B cell (primary cell): ENCODE measurements around the gene CAPZB. TPM values are rescaled to one million over a fixed set of nuclear protein-coding genes. Genes with fewer than 3 reads are reported as not detected.

Experiments
- ATAC-seq: fragments of 200-7000 bp; cut with Tn5 transposase; one replicate; pipeline ENCODE4 v1.10.0; 2021; ENCODE audit warnings: low read depth, mild to moderate bottlenecking, moderate number of reproducible peaks, moderate library complexity
- CTCF ChIA-PET: fragments of 350-600 bp; sonication (Branson Sonifier 250); formaldehyde crosslinking; loops from one replicate; lab custom pipeline; 2021; ENCODE audit warnings: antibody characterized with exemption, inconsistent platforms; lab: Charles Lee
- POLR2A ChIA-PET: fragments of 350-600 bp; sonication (Branson Sonifier 250); formaldehyde crosslinking; loops from one replicate; lab custom pipeline; 2021; ENCODE audit warnings: antibody characterized with exemption; lab: Charles Lee
- DNase-seq: peaks from one replicate; pipeline ENCODE4 v3.0.0; 2013
- H2AFZ ChIP-seq: 2 replicates; pipeline ENCODE4 v1.6.1; 2012; ENCODE audit warnings: mild to moderate bottlenecking, low read depth, low read length; ENCODE audit not compliant: insufficient read depth, poor library complexity, severe bottlenecking
- H3K27ac ChIP-seq, 2 donors: 1 replicate in 1 of 2; 2 replicates in 1 of 2; pipeline ENCODE4 v1.5.1; 2012 to 2013; ENCODE audit warnings: low read length in 2 of 2, mild to moderate bottlenecking in 2 of 2, moderate library complexity in 1 of 2
- H3K27me3 ChIP-seq, 4 experiments: fragments of 200-600 bp in 1 of 4; sonication (generic) in 1 of 4; replicated peaks in 1 of 4; 1 replicate in 2 of 4; 2 replicates in 2 of 4; pipeline versions ENCODE4 v1.6.1 to v1.7.0; 2013 to 2016; ENCODE audit warnings: low read length in 3 of 4, mild to moderate bottlenecking in 2 of 4, mixed read lengths in 1 of 4, moderate library complexity in 1 of 4; ENCODE audit not compliant: insufficient read depth in 4 of 4, control insufficient read depth in 3 of 4; ENCODE audit errors: control extremely low read depth in 1 of 4
- H3K36me3 ChIP-seq, 2 experiments: replicated peaks in 1 of 2; 1 replicate in 1 of 2; 2 replicates in 1 of 2; pipeline versions ENCODE4 v1.6.1 to v1.7.1; 2013; ENCODE audit warnings: low read length in 1 of 2; ENCODE audit not compliant: insufficient read depth in 2 of 2, control insufficient read depth in 1 of 2; ENCODE audit errors: control extremely low read depth in 1 of 2, extremely low read depth in 1 of 2
- H3K4me1 ChIP-seq, 2 donors: fragments of 200-600 bp in 1 of 2; sonication (generic) in 1 of 2; 1 replicate in 1 of 2; 2 replicates in 1 of 2; pipeline versions ENCODE4 v1.5.1 to v1.6.1; 2013 to 2017; ENCODE audit warnings: low read length in 2 of 2; ENCODE audit not compliant: control insufficient read depth in 2 of 2, insufficient read depth in 2 of 2
- H3K4me2 ChIP-seq: replicated peaks from 2 replicates; pipeline ENCODE3; 2012; ENCODE audit warnings: mild to moderate bottlenecking, low read depth, low read length; ENCODE audit not compliant: poor library complexity, severe bottlenecking
- H3K4me3 ChIP-seq, 5 experiments: fragments of 200-600 bp in 1 of 5; sonication (generic) in 1 of 5; 1 replicate in 3 of 5; 2 replicates in 2 of 5; pipeline versions ENCODE4 v1.5.1 to v1.7.0; 2011 to 2016; ENCODE audit warnings: low read length in 4 of 5, mild to moderate bottlenecking in 4 of 5, low read depth in 2 of 5, control low read depth in 1 of 5, moderate library complexity in 1 of 5; ENCODE audit not compliant: insufficient read depth in 1 of 5; ENCODE audit errors: control extremely low read depth in 1 of 5, extremely low read depth in 1 of 5
- H3K79me2 ChIP-seq: fragments of 200-600 bp; sonication (generic); one replicate; pipeline ENCODE4 v1.6.0; 2016; ENCODE audit warnings: low read length; ENCODE audit not compliant: control insufficient read depth, insufficient read depth
- H3K9ac ChIP-seq: fragments of 200-600 bp; sonication (generic); 2 replicates; pipeline ENCODE4 v1.6.1; 2017; ENCODE audit warnings: mild to moderate bottlenecking, low read length, moderate library complexity
- H3K9me3 ChIP-seq, 3 donors: one replicate each; pipeline versions ENCODE4 v1.6.1 to v1.7.1; 2013; ENCODE audit warnings: low read length in 2 of 3; ENCODE audit not compliant: control insufficient read depth in 2 of 3, insufficient read depth in 1 of 3; ENCODE audit errors: control extremely low read depth in 1 of 3
- H4K20me1 ChIP-seq: 2 replicates; pipeline ENCODE4 v1.6.0; 2012; ENCODE audit warnings: mild to moderate bottlenecking, low read length; ENCODE audit not compliant: insufficient read depth, control insufficient read depth, poor library complexity, severe bottlenecking
- H3K27ac Mint-ChIP-seq: one replicate; pipeline ENCODE4 v1.8.0; 2021; ENCODE audit warnings: mixed read lengths
- H3K27me3 Mint-ChIP-seq: one replicate; pipeline ENCODE4 v1.8.0; 2021; ENCODE audit warnings: mixed read lengths
- H3K4me1 Mint-ChIP-seq: one replicate; pipeline ENCODE4 v1.8.0; 2021; ENCODE audit warnings: mixed read lengths
- H3K4me3 Mint-ChIP-seq: one replicate; pipeline ENCODE4 v1.8.0; 2021; ENCODE audit warnings: mixed read lengths
- H3K9me3 Mint-ChIP-seq: one replicate; pipeline ENCODE4 v1.8.0; 2022; ENCODE audit warnings: mixed read lengths; ENCODE audit not compliant: insufficient read depth
- EZH2 ChIP-seq: IDR thresholded peaks from 2 replicates; pipeline ENCODE4 v1.6.1; 2012; ENCODE audit warnings: borderline replicate concordance, low read depth, mild to moderate bottlenecking, moderate library complexity, low read length; ENCODE audit not compliant: insufficient read depth, poor library complexity, severe bottlenecking
- WGBS: methylation state at CpG from one replicate; pipeline ENCODE4 v1.1.5; 2013; ENCODE audit warnings: missing lambda C conversion rate; ENCODE audit not compliant: insufficient coverage; 5-methylcytosine and 5-hydroxymethylcytosine counted together
- intact Hi-C: fragments of 100-400 bp; cut with micrococcal nuclease; formaldehyde crosslinking; loops from one replicate; pipeline ENCODE4 v1.10.0; 2022
- polyA plus RNA-seq: library from polyadenylated mRNA; depleted of rRNA; stranded (reverse); fragments of >200 nt; gene quantifications from 2 replicates; pipeline ENCODE4 v1.2.3, GENCODE V29; 2012
- total RNA-seq, 2 donors: library from RNA; stranded (reverse); fragments of 120-200 nt in 1 of 2; gene quantifications; 1 replicate in 1 of 2; 2 replicates in 1 of 2; pipeline versions ENCODE4 v1.2.3 to v1.2.4, GENCODE V29; 2013 to 2022
- TF ChIP-seq, protein P1 (sequence below): fragments of 200-600 bp; IDR thresholded peaks from one replicate; pipeline ENCODE4 v1.8.0; 2022; ENCODE audit warnings: antibody characterized with exemption, mild to moderate bottlenecking

The CAPZB gene
- total and polyA plus RNA-seq, 2 donors (not counting 1 experiment from before 2014, with no cell fraction given) = 126 to 193 TPM

DNA sequence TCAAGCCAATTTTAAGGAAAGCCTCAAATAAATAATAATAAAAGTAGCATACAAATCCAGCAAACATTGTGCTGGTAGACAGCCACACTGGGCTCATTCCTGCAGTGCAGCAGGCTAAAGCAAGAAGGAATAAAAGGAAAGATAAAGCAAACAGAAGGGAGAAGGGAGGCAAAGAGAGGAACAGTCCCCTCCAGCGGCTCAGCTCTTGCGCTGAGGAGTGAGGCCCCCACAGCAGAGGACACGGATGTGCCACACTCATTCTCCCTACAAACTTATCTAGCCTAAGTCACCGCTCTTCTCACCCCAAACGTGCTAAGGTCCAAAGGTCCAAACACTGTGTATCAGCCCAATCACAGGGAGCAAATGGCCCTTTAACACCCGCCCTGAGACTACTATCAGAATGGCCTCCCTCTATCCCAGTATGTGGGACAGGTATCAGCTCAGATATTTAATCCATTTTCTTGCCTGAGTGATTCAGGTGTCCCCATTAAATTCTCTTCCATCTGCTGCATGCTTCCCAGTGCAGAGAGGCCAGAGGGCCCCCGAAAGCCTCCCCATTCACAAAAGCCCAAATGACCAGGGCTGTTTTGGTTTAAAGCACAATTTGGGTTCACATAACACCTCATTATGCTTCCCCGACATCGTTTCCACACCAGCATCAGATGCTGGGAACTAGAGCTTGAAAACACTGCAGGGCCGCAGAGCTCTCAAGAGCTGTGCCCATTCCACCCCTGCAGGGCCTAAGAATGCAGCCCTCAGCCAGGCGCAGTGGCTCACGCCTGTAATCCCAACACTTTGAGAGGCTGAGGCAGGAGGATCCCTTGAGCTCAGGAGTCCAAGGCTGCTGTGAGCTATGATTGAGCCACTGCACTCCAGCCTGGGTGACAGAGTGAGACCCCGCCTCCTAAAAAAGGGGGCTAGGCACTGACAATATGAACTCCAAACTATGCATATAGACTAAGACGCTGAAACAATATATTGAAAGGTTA, 17.8 kb downstream of the CAPZB start:
- DNase-seq (no peak), ATAC-seq (no peak)
- 94% methylated on average over 10 of the region's 14 CpGs for WGBS
- Histone ChIP-seq H3K27me3 (no peaks in the 10 kb centered on the region), H4K20me1 (peaks cover 21% of the 10 kb centered on the region), H3K9me3 (no peaks in the 10 kb centered on the region), H3K79me2 (peaks cover 93% of the 10 kb centered on the region), H3K36me3 (peaks cover 0 to 26% of the 10 kb centered on the region in 2 experiments), H2AFZ (no peak overlapping the region), H3K4me1 (peaks cover 86 to 98% of the 10 kb centered on the region in 2 donors), H3K4me3 (peak overlapping the region in 1 of 5 experiments; percentile 66), H3K4me2 (peak overlapping the region; percentile 84), H3K27ac (peak overlapping the region; percentile 79 to 83), H3K9ac (peak overlapping the region; percentile 55)
- TF ChIP-seq EZH2 = no peak
- TF ChIP-seq, protein P1, sequence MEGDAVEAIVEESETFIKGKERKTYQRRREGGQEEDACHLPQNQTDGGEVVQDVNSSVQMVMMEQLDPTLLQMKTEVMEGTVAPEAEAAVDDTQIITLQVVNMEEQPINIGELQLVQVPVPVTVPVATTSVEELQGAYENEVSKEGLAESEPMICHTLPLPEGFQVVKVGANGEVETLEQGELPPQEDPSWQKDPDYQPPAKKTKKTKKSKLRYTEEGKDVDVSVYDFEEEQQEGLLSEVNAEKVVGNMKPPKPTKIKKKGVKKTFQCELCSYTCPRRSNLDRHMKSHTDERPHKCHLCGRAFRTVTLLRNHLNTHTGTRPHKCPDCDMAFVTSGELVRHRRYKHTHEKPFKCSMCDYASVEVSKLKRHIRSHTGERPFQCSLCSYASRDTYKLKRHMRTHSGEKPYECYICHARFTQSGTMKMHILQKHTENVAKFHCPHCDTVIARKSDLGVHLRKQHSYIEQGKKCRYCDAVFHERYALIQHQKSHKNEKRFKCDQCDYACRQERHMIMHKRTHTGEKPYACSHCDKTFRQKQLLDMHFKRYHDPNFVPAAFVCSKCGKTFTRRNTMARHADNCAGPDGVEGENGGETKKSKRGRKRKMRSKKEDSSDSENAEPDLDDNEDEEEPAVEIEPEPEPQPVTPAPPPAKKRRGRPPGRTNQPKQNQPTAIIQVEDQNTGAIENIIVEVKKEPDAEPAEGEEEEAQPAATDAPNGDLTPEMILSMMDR = no peak
- Mint-ChIP-seq H3K4me3 (peak overlapping the region; percentile 18), H3K4me1 (peaks cover 93% of the 10 kb centered on the region), H3K27ac (peak overlapping the region; percentile 97), H3K9me3 (no peaks in the 10 kb centered on the region), H3K27me3 (no peaks in the 10 kb centered on the region)
- intact Hi-C loops = loop anchor here (5.0 kb wide), 1 partner anchor 75 kb away; no protein-coding TSS in a partner anchor
- ChIA-PET POLR2A (interaction anchor here (0.6 to 2.1 kb wide), 2 partner anchors 10 to 56 kb away, joined by 4 to 19 read pairs; no protein-coding TSS in a partner anchor), CTCF (interaction anchor here (1.0 to 2.3 kb wide), 10 partner anchors 10 to 195 kb away, joined by 3 to 9 read pairs (median 4); no protein-coding TSS in a partner anchor)
